ENCODE results near the gene SPECC1L. TPM values are rescaled to one million over a fixed set of nuclear protein-coding genes. Genes with fewer than 3 reads are reported as not detected.

Gene SPECC1L
- total RNA-seq, 1 donor from 2014 or later = 69.9 TPM

- ATAC-seq = no peak
- H3K4me1 ChIP-seq = no peaks in the 10 kb centered on the region
- no peak overlapping the region for H3K27ac ChIP-seq
- DNase-seq = no peak
- no peaks in the 10 kb centered on the region for H3K9me3 ChIP-seq
- TF ChIP-seq CTCF (IDR thresholded peaks at IDR 0.05) = no peak
- H3K36me3 ChIP-seq = peaks cover 41% of the 10 kb centered on the region
- H3K27me3 ChIP-seq (ENCODE audit: low read depth) = no peaks in the 10 kb centered on the region
- intact Hi-C loops (cut with DNase I) = no loop called here
- no peak overlapping the region for H3K4me3 ChIP-seq
Measured at GRCh38 chr22:24380905-24381230, 110.2 kb downstream of the SPECC1L start.

- H3K4me3 ChIP-seq = no peak overlapping the region
- no peaks in the 10 kb centered on the region for H3K27me3 ChIP-seq (ENCODE audit: low read depth)
- ATAC-seq (no peak), DNase-seq (no peak)
- H3K27ac ChIP-seq = no peak overlapping the region
- no peak for TF ChIP-seq CTCF (IDR thresholded peaks at IDR 0.05)
- no peaks in the 10 kb centered on the region for H3K4me1 ChIP-seq
- no peaks in the 10 kb centered on the region for H3K9me3 ChIP-seq
- peaks cover 22% of the 10 kb centered on the region for H3K36me3 ChIP-seq
- intact Hi-C loops (cut with DNase I) = no loop called here
Measured at GRCh38 chr22:24383061-24383460, 112.4 kb downstream of the SPECC1L start.

GRCh38 chr22:24384131-24384530, 113.5 kb downstream of the SPECC1L start:
- Histone ChIP-seq H3K4me1 (peaks cover 3% of the 10 kb centered on the region), H3K4me3 (no peak overlapping the region), H3K36me3 (peaks cover 11% of the 10 kb centered on the region), H3K27me3 (ENCODE audit: low read depth) (no peaks in the 10 kb centered on the region), H3K27ac (no peak overlapping the region), H3K9me3 (no peaks in the 10 kb centered on the region)
- DNase-seq (no peak), ATAC-seq (no peak)
- intact Hi-C loops (cut with DNase I) = no loop called here
- no peak for TF ChIP-seq CTCF (IDR thresholded peaks at IDR 0.05)

- Histone ChIP-seq H3K4me1 (peaks cover 32% of the 10 kb centered on the region), H3K27me3 (ENCODE audit: low read depth) (no peaks in the 10 kb centered on the region), H3K36me3 (no peaks in the 10 kb centered on the region), H3K27ac (no peak overlapping the region), H3K9me3 (no peaks in the 10 kb centered on the region), H3K4me3 (no peak overlapping the region)
- intact Hi-C loops (cut with DNase I) = no loop called here
- ATAC-seq (no peak), DNase-seq (no peak)
- TF ChIP-seq CTCF (IDR thresholded peaks at IDR 0.05) = no peak
Measured at GRCh38 chr22:24386937-24387471, 116.4 kb downstream of the SPECC1L start.

GRCh38 chr22:24389680-24390079, 119.0 kb downstream of the SPECC1L start:
- Histone ChIP-seq H3K27me3 (ENCODE audit: low read depth) (no peaks in the 10 kb centered on the region), H3K36me3 (peaks cover 4% of the 10 kb centered on the region), H3K4me3 (no peak overlapping the region), H3K27ac (peak overlapping the region; percentile 74), H3K4me1 (peaks cover 45% of the 10 kb centered on the region), H3K9me3 (no peaks in the 10 kb centered on the region)
- ATAC-seq (no peak), DNase-seq (no peak)
- intact Hi-C loops (cut with DNase I) = no loop called here
- TF ChIP-seq CTCF (IDR thresholded peaks at IDR 0.05) = no peak

- Histone ChIP-seq H3K36me3 (peaks cover 9% of the 10 kb centered on the region), H3K4me3 (no peak overlapping the region), H3K4me1 (peaks cover 45% of the 10 kb centered on the region), H3K27me3 (ENCODE audit: low read depth) (no peaks in the 10 kb centered on the region), H3K9me3 (no peaks in the 10 kb centered on the region), H3K27ac (peak overlapping the region; percentile 74)
- no peak for DNase-seq
- no peak for ATAC-seq
- TF ChIP-seq CTCF (IDR thresholded peaks at IDR 0.05) = no peak
- intact Hi-C loops (cut with DNase I) = no loop called here
Measured at GRCh38 chr22:24390156-24390555, 119.5 kb downstream of the SPECC1L start.
